Ishikawa (cell line): ENCODE results near the gene B4GALT5.

Source experiments
- RAD21 ChIP-seq: IDR thresholded peaks from 2 replicates; pipeline ENCODE4 v1.6.1; 2012; ENCODE audit warnings: low read depth
- TAF1 ChIP-seq: IDR thresholded peaks from 2 replicates; pipeline ENCODE4 v1.6.1; 2012; ENCODE audit warnings: low read depth, mild to moderate bottlenecking
- USF1 ChIP-seq: IDR thresholded peaks from 2 replicates; pipeline ENCODE4 v1.6.1; 2012

GRCh38 chr20:49607568-49607967 is 106.1 kb downstream of the B4GALT5 start:
- TF ChIP-seq RAD21 (no peak), USF1 (no peak), TAF1 (no peak)
